C4-2B (cell line): ENCODE measurements around the gene KRT32.

Experiments
- ZFX ChIP-seq: fragments of 450-650 bp; IDR thresholded peaks from 2 replicates; pipeline ENCODE4 v1.6.1; 2017
- TF ChIP-seq, protein P1 (sequence below): fragments of 450-650 bp; conservative IDR thresholded peaks from 2 replicates; pipeline ENCODE4 v1.5.1; 2017; ENCODE audit warnings: mild to moderate bottlenecking

DNA sequence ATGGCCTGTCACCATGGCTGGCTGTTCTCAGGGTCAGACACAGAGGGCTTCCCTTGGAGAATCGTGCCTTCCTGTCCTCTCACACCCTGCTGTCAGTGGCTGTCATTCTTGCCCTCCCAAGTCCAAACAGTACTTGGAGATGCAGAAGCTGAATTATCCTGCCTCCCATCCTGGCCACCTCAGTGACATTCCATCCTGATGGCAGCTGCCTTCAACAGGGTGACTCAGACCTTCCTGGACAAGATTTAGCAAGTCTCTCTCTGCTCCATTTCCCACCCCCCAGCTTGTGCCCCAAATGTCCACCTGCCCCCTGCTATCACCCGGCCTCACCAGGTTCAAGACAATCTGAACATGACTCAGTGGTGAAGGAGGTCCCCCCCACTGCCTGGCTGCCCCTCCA, 27.3 kb upstream of the KRT32 start:
- TF ChIP-seq, protein P1, sequence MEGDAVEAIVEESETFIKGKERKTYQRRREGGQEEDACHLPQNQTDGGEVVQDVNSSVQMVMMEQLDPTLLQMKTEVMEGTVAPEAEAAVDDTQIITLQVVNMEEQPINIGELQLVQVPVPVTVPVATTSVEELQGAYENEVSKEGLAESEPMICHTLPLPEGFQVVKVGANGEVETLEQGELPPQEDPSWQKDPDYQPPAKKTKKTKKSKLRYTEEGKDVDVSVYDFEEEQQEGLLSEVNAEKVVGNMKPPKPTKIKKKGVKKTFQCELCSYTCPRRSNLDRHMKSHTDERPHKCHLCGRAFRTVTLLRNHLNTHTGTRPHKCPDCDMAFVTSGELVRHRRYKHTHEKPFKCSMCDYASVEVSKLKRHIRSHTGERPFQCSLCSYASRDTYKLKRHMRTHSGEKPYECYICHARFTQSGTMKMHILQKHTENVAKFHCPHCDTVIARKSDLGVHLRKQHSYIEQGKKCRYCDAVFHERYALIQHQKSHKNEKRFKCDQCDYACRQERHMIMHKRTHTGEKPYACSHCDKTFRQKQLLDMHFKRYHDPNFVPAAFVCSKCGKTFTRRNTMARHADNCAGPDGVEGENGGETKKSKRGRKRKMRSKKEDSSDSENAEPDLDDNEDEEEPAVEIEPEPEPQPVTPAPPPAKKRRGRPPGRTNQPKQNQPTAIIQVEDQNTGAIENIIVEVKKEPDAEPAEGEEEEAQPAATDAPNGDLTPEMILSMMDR: no peak
- no peak for TF ChIP-seq ZFX
